Neutrophil (primary cell): ENCODE results near the gene MAGEF1.

ENCODE experiments used
- H3K27ac ChIP-seq: fragments of 200-600 bp; sonication (generic); 2 replicates; pipeline ENCODE4 v1.5.1; 2016; ENCODE audit warnings: mild to moderate bottlenecking, moderate library complexity
- H3K27me3 ChIP-seq: fragments of 200-600 bp; sonication (generic); 2 replicates; pipeline ENCODE4 v1.6.0; 2016; ENCODE audit warnings: mild to moderate bottlenecking
- H3K36me3 ChIP-seq: fragments of 200-600 bp; sonication (generic); 2 replicates; pipeline ENCODE4 v1.5.1; 2017
- H3K4me1 ChIP-seq, 2 experiments: fragments of 200-600 bp in 1 of 2; sonication (generic) in 1 of 2; 1 replicate in 1 of 2; 2 replicates in 1 of 2; pipeline versions ENCODE4 v1.5.1 to v1.6.1; 2013 to 2016; ENCODE audit warnings: low read depth in 1 of 2, low read length in 1 of 2, mild to moderate bottlenecking in 1 of 2, moderate library complexity in 1 of 2; ENCODE audit not compliant: control insufficient read depth in 1 of 2, insufficient read depth in 1 of 2
- H3K4me3 ChIP-seq, 2 experiments: fragments of 200-600 bp in 1 of 2; sonication (generic) in 1 of 2; 1 replicate in 1 of 2; 2 replicates in 1 of 2; pipeline ENCODE4 v1.5.1; 2013 to 2016; ENCODE audit warnings: low read depth in 1 of 2, low read length in 1 of 2, mild to moderate bottlenecking in 1 of 2, moderate library complexity in 1 of 2
- H3K9me3 ChIP-seq: fragments of 200-600 bp; sonication (generic); 2 replicates; pipeline ENCODE4 v1.5.1; 2016
- TF ChIP-seq, protein P1 (sequence below): fragments of 200-600 bp; sonication (generic); IDR thresholded peaks from 2 replicates; pipeline ENCODE4 v1.5.1; 2016; ENCODE audit warnings: antibody characterized with exemption

MAGEF1 gene

DNA sequence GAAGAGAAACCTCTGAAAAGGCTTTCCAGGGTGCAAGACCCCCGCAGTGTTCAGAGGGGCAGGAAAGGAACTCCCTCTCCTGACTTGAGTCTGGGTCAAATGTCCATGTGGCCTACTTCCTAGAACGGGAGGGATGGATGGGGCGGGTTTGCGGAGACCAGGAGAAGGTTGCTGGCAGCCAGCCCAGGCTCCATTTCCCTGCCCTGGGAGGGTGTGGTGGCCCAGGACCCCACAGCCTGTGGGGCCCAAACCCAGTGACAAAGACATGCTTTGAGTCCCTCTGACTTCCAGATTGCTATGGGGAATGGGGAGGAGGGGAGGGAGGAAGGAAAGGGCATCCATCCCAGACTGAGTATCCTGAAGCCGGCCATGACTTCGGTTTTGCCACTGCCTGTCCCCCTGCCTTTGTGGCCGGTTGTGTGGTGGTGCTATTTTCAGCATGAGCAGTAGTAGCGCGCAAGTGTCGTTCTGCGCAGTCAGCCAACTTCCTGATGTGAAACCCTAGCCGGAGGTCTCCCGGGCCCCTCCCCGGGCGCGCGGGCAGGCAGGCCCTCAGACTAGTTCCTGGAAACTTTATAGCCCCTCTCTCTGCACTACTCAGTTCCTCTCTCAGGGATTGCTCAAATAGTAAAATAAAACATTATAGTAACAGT lies 24.4 kb downstream of the MAGEF1 start:
- peaks cover 10 to 11% of the 10 kb centered on the region in 2 experiments for H3K4me1 ChIP-seq
- TF ChIP-seq, protein P1, sequence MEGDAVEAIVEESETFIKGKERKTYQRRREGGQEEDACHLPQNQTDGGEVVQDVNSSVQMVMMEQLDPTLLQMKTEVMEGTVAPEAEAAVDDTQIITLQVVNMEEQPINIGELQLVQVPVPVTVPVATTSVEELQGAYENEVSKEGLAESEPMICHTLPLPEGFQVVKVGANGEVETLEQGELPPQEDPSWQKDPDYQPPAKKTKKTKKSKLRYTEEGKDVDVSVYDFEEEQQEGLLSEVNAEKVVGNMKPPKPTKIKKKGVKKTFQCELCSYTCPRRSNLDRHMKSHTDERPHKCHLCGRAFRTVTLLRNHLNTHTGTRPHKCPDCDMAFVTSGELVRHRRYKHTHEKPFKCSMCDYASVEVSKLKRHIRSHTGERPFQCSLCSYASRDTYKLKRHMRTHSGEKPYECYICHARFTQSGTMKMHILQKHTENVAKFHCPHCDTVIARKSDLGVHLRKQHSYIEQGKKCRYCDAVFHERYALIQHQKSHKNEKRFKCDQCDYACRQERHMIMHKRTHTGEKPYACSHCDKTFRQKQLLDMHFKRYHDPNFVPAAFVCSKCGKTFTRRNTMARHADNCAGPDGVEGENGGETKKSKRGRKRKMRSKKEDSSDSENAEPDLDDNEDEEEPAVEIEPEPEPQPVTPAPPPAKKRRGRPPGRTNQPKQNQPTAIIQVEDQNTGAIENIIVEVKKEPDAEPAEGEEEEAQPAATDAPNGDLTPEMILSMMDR = no peak
- H3K27ac ChIP-seq = no peak overlapping the region
- no peaks in the 10 kb centered on the region for H3K36me3 ChIP-seq
- no peaks in the 10 kb centered on the region for H3K9me3 ChIP-seq
- no peak overlapping the region for H3K4me3 ChIP-seq
- peaks cover 7% of the 10 kb centered on the region for H3K27me3 ChIP-seq

DNA sequence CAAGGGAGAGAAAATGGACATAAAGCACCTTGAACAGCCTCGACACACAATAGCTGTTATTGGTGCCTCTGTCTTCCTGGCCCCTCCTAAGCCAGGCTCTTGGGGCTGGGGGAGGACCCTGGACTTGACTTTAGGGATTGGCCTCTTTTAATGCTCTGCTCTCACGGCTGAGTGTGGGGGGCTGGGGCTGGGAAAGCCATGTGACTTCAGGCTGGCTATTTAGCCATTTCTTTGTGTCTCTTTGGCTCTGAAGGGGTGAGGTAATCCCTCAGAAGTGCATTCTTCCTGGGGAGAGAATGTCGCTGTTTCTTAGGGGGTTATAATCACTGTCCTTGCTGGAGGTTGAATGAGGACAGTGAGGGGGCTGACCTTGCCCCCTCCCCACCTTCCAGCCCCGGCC lies 26.2 kb downstream of the MAGEF1 start:
- Histone ChIP-seq H3K36me3 (no peaks in the 10 kb centered on the region), H3K4me1 (peaks cover 16% of the 10 kb centered on the region in 2 experiments), H3K27me3 (no peaks in the 10 kb centered on the region), H3K9me3 (no peaks in the 10 kb centered on the region), H3K27ac (no peak overlapping the region), H3K4me3 (no peak overlapping the region)
- TF ChIP-seq, protein P1 = no peak

DNA sequence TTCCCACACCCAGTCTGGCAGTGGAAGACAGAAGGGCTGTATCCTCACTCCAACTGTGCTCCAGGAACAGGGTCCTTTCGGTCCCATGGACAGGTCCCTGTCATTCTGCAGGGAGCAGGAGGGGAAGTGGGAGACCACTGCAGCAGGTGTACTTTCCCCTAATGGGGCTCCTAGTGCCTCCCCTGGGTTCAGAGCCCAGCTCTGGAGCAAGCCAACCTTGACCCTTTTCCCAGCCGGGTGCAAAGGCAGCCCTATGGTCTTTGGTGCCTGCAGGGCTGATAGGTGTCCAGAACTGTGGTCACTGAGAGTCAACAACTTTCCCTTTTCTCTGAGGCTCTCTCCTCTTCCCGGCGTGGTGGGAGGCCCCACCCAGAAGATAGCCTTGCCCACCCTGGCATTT lies 26.8 kb downstream of the MAGEF1 start:
- Histone ChIP-seq H3K27me3 (no peaks in the 10 kb centered on the region), H3K9me3 (no peaks in the 10 kb centered on the region), H3K4me3 (no peak overlapping the region), H3K4me1 (peaks cover 16% of the 10 kb centered on the region in 2 experiments), H3K36me3 (no peaks in the 10 kb centered on the region), H3K27ac (no peak overlapping the region)
- TF ChIP-seq, protein P1 = no peak

DNA sequence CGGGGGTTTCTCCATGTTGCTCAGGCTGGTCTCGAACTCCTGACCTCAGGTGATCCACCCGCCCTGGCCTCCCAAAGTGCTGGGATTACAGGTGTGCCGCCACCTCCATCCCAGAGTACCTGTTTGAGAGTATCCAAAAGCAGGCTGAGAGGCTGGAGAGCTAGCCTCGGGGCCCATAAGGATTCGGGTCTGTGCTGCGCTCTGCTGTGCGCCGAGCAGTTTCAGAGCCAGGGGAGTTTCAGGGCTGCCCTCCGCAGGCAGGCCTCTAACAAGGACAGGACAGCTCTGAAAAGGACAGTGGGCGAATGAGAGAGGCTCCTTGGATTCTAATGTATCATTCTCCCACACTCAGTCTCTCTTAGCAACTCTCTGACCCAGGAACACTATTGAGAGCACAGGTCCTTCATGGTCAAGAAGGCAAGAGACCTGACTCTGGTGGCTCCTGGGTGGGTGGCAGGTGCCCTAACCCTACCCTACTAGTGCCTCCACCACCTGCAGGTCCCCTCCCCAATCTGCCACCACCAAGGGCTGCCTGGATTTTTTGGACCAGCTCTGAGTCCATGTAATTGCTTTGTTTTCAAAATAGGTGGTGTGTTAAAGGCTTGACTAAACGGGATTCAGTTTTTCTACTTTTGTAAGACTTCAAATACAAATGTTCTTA lies 27.8 kb downstream of the MAGEF1 start:
- Histone ChIP-seq H3K36me3 (no peaks in the 10 kb centered on the region), H3K27ac (no peak overlapping the region), H3K9me3 (no peaks in the 10 kb centered on the region), H3K27me3 (no peaks in the 10 kb centered on the region), H3K4me3 (no peak overlapping the region), H3K4me1 (peaks cover 17 to 20% of the 10 kb centered on the region in 2 experiments)
- TF ChIP-seq, protein P1 = no peak

DNA sequence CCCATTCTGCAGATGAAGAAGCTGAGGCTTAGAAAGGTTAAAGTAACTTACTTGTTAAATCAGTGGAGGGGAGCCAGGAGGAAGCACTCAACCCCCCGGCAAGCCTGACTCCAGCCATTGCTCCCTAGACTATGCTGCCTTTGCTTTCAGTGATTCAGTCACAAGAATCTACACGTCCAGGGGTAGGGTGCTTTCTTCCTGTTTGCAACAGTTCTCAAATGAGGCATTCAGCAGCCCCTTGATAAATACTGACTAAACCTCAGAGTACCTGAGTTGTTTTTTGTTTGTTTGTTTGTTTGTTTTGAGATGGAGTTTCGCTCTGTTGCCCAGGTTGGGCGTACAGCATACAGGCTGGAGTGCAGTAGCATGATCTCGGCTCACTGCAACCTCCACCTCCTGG lies 28.6 kb downstream of the MAGEF1 start:
- Histone ChIP-seq H3K27me3 (no peaks in the 10 kb centered on the region), H3K36me3 (no peaks in the 10 kb centered on the region), H3K4me1 (peaks cover 25 to 28% of the 10 kb centered on the region in 2 experiments), H3K4me3 (no peak overlapping the region), H3K9me3 (no peaks in the 10 kb centered on the region), H3K27ac (no peak overlapping the region)
- TF ChIP-seq, protein P1 = no peak
